ENCODE data around the gene SLIT3.

DNA sequence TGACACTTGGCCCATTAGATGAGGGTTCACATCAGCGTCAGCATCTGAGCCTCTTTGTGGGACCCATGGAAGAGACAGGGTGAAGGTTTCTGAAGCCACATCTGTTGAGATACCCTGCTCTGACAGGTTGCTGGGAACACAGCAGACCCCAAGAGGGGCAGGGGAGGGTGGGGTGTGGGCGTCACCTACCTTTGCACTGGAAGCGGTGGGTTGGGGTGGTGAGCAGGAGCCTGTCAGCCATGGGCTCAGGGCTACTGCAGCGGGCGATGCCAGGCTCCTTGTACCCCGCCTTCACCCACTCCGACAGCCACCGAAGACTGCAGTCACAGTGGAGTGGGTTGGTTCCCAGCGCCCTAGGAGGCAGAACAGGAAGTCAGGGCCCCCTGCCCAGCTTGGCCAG, 590.2 kb downstream of the SLIT3 start:
- TF ChIP-seq, protein P1, sequence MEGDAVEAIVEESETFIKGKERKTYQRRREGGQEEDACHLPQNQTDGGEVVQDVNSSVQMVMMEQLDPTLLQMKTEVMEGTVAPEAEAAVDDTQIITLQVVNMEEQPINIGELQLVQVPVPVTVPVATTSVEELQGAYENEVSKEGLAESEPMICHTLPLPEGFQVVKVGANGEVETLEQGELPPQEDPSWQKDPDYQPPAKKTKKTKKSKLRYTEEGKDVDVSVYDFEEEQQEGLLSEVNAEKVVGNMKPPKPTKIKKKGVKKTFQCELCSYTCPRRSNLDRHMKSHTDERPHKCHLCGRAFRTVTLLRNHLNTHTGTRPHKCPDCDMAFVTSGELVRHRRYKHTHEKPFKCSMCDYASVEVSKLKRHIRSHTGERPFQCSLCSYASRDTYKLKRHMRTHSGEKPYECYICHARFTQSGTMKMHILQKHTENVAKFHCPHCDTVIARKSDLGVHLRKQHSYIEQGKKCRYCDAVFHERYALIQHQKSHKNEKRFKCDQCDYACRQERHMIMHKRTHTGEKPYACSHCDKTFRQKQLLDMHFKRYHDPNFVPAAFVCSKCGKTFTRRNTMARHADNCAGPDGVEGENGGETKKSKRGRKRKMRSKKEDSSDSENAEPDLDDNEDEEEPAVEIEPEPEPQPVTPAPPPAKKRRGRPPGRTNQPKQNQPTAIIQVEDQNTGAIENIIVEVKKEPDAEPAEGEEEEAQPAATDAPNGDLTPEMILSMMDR (IDR thresholded peaks at IDR 0.05; ENCODE audit: insufficient read depth, low read length): no peak
- TF ChIP-seq POLR2AphosphoS5 (IDR thresholded peaks at IDR 0.05; ENCODE audit: low read depth): no peak
- TF ChIP-seq, protein P2, sequence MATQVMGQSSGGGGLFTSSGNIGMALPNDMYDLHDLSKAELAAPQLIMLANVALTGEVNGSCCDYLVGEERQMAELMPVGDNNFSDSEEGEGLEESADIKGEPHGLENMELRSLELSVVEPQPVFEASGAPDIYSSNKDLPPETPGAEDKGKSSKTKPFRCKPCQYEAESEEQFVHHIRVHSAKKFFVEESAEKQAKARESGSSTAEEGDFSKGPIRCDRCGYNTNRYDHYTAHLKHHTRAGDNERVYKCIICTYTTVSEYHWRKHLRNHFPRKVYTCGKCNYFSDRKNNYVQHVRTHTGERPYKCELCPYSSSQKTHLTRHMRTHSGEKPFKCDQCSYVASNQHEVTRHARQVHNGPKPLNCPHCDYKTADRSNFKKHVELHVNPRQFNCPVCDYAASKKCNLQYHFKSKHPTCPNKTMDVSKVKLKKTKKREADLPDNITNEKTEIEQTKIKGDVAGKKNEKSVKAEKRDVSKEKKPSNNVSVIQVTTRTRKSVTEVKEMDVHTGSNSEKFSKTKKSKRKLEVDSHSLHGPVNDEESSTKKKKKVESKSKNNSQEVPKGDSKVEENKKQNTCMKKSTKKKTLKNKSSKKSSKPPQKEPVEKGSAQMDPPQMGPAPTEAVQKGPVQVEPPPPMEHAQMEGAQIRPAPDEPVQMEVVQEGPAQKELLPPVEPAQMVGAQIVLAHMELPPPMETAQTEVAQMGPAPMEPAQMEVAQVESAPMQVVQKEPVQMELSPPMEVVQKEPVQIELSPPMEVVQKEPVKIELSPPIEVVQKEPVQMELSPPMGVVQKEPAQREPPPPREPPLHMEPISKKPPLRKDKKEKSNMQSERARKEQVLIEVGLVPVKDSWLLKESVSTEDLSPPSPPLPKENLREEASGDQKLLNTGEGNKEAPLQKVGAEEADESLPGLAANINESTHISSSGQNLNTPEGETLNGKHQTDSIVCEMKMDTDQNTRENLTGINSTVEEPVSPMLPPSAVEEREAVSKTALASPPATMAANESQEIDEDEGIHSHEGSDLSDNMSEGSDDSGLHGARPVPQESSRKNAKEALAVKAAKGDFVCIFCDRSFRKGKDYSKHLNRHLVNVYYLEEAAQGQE (IDR thresholded peaks at IDR 0.05; ENCODE audit: insufficient replicate concordance, low read depth): no peak
- TF ChIP-seq SPI1 (IDR thresholded peaks at IDR 0.05; ENCODE audit: borderline replicate concordance, low read depth): no peak
